Measurements from ENCODE around the gene HOXD11. TPM values are rescaled to one million over a fixed set of nuclear protein-coding genes. Genes with fewer than 3 reads are reported as not detected.

Gene HOXD11
- total and polyA plus RNA-seq, 2 donors (not counting 3 experiments of a cell fraction or from before 2014, with no cell fraction given): not detected

GRCh38 chr2:176081837-176082524 is 25.1 kb upstream of the HOXD11 start:
- no peaks in the 10 kb centered on the region for H3K9me1 ChIP-seq (replicated peaks; ENCODE audit: control insufficient read depth, extremely low read depth, insufficient read depth, low read length)
- POLR2A ChIA-PET: no interaction called here
- dilution Hi-C loops (cut with MboI; ENCODE audit: extremely low pct_ligation_motif_present, low sequenced_read_pairs): no loop called here
- BruUV-seq (replicated peaks): no TSS peak
- no peak for FAIRE-seq
- no peaks in the 10 kb centered on the region for H3K36me3 ChIP-seq (ENCODE audit: control insufficient read depth in 2 of 2, extremely low read depth in 1 of 2, insufficient read depth in 2 of 2, low read length in 2 of 2)
- no peak overlapping the region for H3K4me3 ChIP-seq (replicated peaks in 1 of 3; ENCODE audit: insufficient read depth in 1 of 3, low read depth in 1 of 3, low read length in 3 of 3)
- DNase-seq (ENCODE audit: low read depth, low spot score): no peak
- H3K9me3 ChIP-seq (replicated peaks; ENCODE audit: control insufficient read depth, insufficient read depth, low read length): no peaks in the 10 kb centered on the region
- peaks cover 2% of the 10 kb centered on the region for H4K20me1 ChIP-seq (replicated peaks; ENCODE audit: control insufficient read depth, extremely low read depth, insufficient read depth, low read length)
- H3K27me3 ChIP-seq (ENCODE audit: control insufficient read depth in 2 of 2, insufficient read depth in 2 of 2, low read length in 2 of 2): peaks cover 83 to 97% of the 10 kb centered on the region in 2 experiments
- no peaks in the 10 kb centered on the region for H3K4me1 ChIP-seq (ENCODE audit: control insufficient read depth, extremely low read depth, insufficient read depth, low read length)
- intact Hi-C loops (cut with micrococcal nuclease): loop anchor here (2.0 kb wide), 2 partner anchors 15 to 79 kb away; partner anchors contain the start of gene LNPK
- H3K27ac ChIP-seq (ENCODE audit: insufficient read depth, low read depth, low read length): no peak overlapping the region
- CTCF ChIA-PET: interaction anchor here (1.4 to 1.6 kb wide), 3 partner anchors 14 to 29 kb away, joined by 4 to 6 read pairs (median 4); no protein-coding TSS in a partner anchor
- TF ChIP-seq GATA2 (IDR thresholded peaks at IDR 0.05; ENCODE audit: insufficient read depth, insufficient read length, low read depth, low read length): no peak
- TF ChIP-seq EZH2 (IDR thresholded peaks at IDR 0.05; ENCODE audit: borderline replicate concordance, low read depth, low read length, severe bottlenecking): peak; percentile 98
- TF ChIP-seq MAX (IDR thresholded peaks at IDR 0.05; ENCODE audit: insufficient read depth, insufficient read length): no peak
- TF ChIP-seq POLR2A (IDR thresholded peaks at IDR 0.05; ENCODE audit: low read depth, low read length): no peak
- no peak overlapping the region for H3K4me2 ChIP-seq (ENCODE audit: insufficient read depth, low read length)
- no peak overlapping the region for H3K9ac ChIP-seq (replicated peaks; ENCODE audit: extremely low read depth, insufficient read depth, low read length)
- no peak overlapping the region for H2AFZ ChIP-seq (ENCODE audit: low read depth, low read length)
- H3K79me2 ChIP-seq (ENCODE audit: control insufficient read depth, insufficient read depth, low read length): no peaks in the 10 kb centered on the region

GRCh38 chr2:176082525-176082823 is 24.6 kb upstream of the HOXD11 start:
- Histone ChIP-seq H3K27me3 (ENCODE audit: control insufficient read depth in 2 of 2, insufficient read depth in 2 of 2, low read length in 2 of 2) (peaks cover 86 to 97% of the 10 kb centered on the region in 2 experiments), H3K4me2 (ENCODE audit: insufficient read depth, low read length) (no peak overlapping the region), H4K20me1 (replicated peaks; ENCODE audit: control insufficient read depth, extremely low read depth, insufficient read depth, low read length) (no peaks in the 10 kb centered on the region), H3K9me1 (replicated peaks; ENCODE audit: control insufficient read depth, extremely low read depth, insufficient read depth, low read length) (no peaks in the 10 kb centered on the region), H3K9me3 (replicated peaks; ENCODE audit: control insufficient read depth, insufficient read depth, low read length) (no peaks in the 10 kb centered on the region), H3K4me1 (ENCODE audit: control insufficient read depth, extremely low read depth, insufficient read depth, low read length) (no peaks in the 10 kb centered on the region), H3K4me3 (replicated peaks in 1 of 3; ENCODE audit: insufficient read depth in 1 of 3, low read depth in 1 of 3, low read length in 3 of 3) (no peak overlapping the region), H2AFZ (ENCODE audit: low read depth, low read length) (no peak overlapping the region), H3K79me2 (ENCODE audit: control insufficient read depth, insufficient read depth, low read length) (no peaks in the 10 kb centered on the region), H3K36me3 (ENCODE audit: control insufficient read depth in 2 of 2, extremely low read depth in 1 of 2, insufficient read depth in 2 of 2, low read length in 2 of 2) (no peaks in the 10 kb centered on the region), H3K27ac (ENCODE audit: insufficient read depth, low read depth, low read length) (no peak overlapping the region), H3K9ac (replicated peaks; ENCODE audit: extremely low read depth, insufficient read depth, low read length) (no peak overlapping the region)
- DNase-seq (ENCODE audit: low read depth, low spot score) (no peak), FAIRE-seq (no peak)
- dilution Hi-C loops (cut with MboI; ENCODE audit: extremely low pct_ligation_motif_present, low sequenced_read_pairs) (no loop called here), intact Hi-C loops (cut with micrococcal nuclease) (no loop called here)
- BruUV-seq (replicated peaks): no TSS peak
- ChIA-PET CTCF (interaction anchor here (1.0 to 1.4 kb wide), 2 partner anchors 13 to 15 kb away, joined by 3 to 6 read pairs; no protein-coding TSS in a partner anchor), POLR2A (interaction anchor here (0.6 kb wide), 1 partner anchor 751 kb away, joined by 3 read pairs; no protein-coding TSS in a partner anchor)
- TF ChIP-seq MAX (IDR thresholded peaks at IDR 0.05; ENCODE audit: insufficient read depth, insufficient read length) (no peak), EZH2 (IDR thresholded peaks at IDR 0.05; ENCODE audit: borderline replicate concordance, low read depth, low read length, severe bottlenecking) (no peak), POLR2AphosphoS5 (IDR thresholded peaks at IDR 0.05; ENCODE audit: insufficient read depth, low read depth, low read length) (no peak), MYC (IDR thresholded peaks at IDR 0.05; ENCODE audit: low read depth, low read length) (no peak), GATA2 (IDR thresholded peaks at IDR 0.05; ENCODE audit: insufficient read depth, insufficient read length, low read depth, low read length) (no peak), POLR2A (IDR thresholded peaks at IDR 0.05; ENCODE audit: low read depth, low read length) (no peak), FOS (IDR thresholded peaks at IDR 0.05; ENCODE audit: borderline replicate concordance, insufficient read depth, low read length) (no peak)

All from endothelial cell of umbilical vein (primary cell).